GM21528 (cell line): ENCODE data around the gene GRAMD2B.
"Not testable (repeated sequence)": the region's sequence is repeated elsewhere in the genome, so short reads cannot be mapped to it uniquely, and the experiment has no call there.

Experiments used
- ATAC-seq: cut with Tn5 transposase; IDR thresholded peaks from one replicate; pipeline ENCODE4 v1.9.1; 2021; ENCODE audit warnings: mild to moderate bottlenecking, moderate library complexity; ENCODE audit not compliant: unreplicated experiment, low FRiP score

GRAMD2B gene

GRCh38 chr5:126508251-126508961 lies 85.2 kb downstream of the GRAMD2B start:
- no peak for ATAC-seq

DNA sequence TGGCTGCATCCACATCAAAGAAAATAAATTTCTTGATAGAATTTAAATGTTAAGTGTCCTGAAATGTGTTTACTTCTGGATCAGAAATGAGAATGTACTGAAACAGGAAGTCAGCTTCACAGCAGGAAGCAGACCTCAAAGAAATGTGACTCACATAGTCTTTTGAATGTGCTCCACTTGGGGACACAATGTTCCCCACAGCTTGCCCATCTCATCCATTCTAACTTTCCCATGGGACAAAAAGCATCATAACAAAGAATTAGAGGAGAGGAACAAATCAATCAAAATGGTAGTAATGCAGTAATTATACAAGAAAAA lies 85.7 kb downstream of the GRAMD2B start:
- no peak for ATAC-seq

DNA sequence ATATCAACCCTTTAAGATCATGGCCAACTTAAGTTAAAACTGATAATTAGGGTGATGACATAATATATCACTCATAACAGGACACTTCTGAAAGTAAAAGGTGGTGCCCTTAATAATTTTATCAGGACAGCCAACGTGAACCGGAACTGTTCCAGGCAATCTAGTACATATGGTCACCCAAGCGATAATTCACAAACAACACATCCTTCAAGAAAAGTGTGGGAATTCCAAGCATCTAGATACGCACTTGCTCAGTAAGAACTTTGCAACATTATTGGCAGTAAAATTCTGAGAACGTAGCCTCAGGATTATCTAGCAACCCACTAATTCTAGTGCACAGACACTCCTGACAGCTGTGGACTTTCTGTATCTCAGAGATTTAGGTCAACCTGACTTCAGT lies 86.1 kb downstream of the GRAMD2B start:
- ATAC-seq = no peak

DNA sequence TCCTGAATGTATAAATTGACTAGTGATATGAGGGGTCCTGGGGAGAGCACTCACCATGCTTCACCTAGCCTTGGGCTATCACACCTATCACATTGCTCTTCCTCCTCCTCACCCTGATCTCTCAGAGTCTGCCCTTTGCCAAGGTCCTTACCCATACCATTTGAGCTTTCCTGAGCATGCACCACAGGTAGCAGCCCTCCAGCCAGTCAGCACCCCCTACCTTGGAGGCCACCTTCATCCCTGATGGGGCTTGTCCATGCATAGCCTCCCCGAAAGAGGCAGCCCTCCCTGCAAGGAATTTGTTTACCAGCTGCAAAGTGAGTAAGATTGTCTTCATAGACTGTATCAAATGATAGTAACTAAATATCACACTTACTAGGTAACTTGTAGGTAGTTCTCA lies 88.8 kb downstream of the GRAMD2B start:
- no peak for ATAC-seq

- no peak for ATAC-seq
These were observed 89.2 kb downstream of the GRAMD2B start for GRCh38 chr5:126512451-126512850.

DNA sequence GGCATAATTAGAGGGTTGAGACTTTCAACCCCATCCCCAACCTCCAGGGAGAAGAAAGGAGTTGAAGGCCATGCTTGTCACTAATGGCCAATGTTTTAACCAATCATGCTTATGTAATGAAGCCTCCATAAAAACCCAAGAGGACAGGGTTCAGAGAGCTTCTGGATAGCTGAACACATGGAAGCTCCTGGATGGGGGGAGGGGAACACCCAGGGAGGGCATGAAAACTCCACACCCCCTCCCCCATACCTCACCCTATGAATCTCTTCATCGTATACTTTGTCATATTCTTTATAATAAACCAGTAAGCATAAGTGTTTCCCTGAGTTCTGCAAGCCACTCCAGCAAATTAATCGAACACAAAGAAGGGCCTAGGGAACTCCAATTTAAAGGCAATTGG lies 90.1 kb downstream of the GRAMD2B start:
- no peak for ATAC-seq

DNA sequence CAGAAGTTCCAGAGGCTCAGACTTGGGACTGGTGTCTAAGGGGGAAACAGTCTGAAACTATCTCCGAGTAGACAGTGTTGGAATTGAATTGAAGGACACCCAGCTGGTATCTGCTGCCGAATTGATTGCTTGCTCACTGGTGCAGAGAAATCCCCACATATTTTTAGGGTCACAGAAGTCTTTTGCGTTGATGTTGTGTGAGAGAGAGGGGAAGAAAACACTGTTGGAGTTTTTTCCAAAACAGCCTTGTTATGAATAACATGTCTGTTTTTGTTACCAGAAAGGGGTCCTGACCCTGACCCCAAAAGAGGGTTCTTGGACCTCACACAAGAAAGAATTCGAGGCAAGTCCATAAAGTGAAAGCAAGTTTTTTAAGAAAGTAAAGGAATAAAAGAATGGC lies 90.5 kb downstream of the GRAMD2B start:
- no peak for ATAC-seq

GRCh38 chr5:126514131-126514557 lies 90.9 kb downstream of the GRAMD2B start:
- ATAC-seq = no peak

GRCh38 chr5:126514558-126515141 lies 91.4 kb downstream of the GRAMD2B start:
- ATAC-seq = no peak

- ATAC-seq = no peak
These were observed 92.1 kb downstream of the GRAMD2B start for GRCh38 chr5:126515337-126515736.

- ATAC-seq = no peak
These were observed 92.9 kb downstream of the GRAMD2B start for GRCh38 chr5:126516133-126516532.

DNA sequence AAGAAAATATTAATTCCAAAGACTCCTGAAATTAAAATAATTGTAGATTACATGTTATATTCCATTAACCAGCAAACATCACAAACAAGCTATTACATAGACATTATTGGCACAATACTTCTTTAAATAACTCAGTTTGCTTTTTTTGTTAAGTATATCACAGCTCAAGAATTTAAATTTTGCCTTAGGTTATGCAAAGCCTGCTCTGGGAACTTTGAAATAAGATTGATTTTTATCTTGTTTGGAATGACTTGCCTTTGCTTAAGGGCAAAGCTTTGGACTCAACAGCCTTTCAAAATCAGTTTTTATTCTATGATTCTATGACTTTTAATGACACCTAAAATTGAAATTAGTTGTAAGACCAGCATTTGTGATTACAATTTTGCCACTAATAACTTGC lies 93.6 kb downstream of the GRAMD2B start:
- no peak for ATAC-seq

GRCh38 chr5:126519223-126519622 lies 96.0 kb downstream of the GRAMD2B start:
- ATAC-seq = not testable (repeated sequence)

DNA sequence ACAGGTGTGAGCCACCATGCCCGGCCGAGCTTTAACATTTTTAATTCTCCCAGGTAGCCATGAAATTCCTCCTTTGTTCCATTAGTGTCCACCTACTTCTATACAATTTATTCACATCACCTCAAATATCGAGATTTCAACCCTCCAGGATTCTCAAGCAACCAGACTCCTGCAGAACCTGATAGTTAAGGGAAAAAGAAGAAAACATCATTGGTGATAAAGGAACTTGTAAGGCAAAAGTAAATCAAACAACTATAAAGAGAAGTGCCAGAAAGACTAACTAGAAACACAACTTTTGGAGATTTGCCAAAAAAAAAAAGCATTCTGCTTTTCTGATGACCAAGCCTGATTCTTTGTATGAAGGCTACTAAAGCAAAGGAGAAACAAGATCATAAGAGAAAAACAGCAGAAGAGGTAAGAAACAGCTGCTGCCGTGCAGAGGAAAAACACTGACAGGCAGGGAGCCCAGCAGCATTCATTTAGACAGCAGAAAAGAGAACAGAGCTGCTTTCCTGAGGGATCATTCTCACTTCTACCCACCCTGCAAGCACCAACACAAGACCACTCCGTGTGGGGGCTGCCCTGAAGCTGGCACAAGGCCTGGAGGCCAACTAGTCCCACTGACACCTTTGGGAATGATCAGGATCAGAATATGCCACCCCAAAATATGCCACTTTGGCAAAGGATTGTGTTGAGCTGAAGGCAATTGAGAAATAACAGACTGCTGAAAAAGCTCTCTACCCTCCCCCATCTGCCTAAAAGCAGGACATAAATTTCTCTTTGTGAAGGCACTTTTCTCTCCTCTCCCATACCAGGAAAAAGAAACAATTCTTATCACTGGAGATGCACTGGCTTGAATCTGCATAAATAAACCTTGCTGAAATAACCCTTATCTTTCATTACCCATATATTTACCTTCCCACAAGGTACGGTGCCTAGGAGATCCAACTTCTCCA lies 96.7 kb downstream of the GRAMD2B start:
- ATAC-seq = no peak

- no peak for ATAC-seq
These were observed 97.4 kb downstream of the GRAMD2B start for GRCh38 chr5:126520593-126520953.

- no peak for ATAC-seq
These were observed 97.9 kb downstream of the GRAMD2B start for GRCh38 chr5:126521130-126521529.

DNA sequence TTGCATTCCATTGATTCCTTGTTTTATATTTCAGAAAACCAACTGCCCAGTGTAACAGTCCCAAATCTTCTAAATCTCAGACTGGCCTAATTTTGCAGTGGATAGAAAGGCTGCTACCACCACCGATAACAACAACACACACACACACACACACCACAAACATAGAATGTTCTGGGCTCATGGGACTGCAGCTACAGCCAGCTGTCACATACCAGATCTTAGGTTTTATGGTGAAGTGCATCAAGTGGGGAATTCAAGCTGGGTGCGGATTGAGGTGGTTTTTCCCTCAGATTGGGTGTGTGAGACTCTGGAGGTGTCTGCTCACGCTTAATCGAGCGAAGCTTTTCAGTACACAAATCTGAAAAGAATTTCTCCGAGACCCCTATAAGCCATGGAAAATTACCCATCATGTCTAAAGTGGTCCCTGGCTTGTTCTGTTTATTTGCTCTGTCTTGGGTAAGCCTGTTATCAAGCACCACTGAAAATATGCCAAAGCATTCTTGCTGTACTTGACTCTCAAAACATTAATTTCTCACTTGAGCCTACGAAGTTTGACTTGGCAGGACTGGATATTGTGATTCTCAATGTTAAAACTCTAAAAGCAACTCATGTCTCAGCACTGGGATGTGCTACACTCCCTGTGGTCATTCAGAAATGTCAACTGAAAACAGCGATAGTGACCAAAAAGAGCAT lies 100.8 kb downstream of the GRAMD2B start:
- no peak for ATAC-seq

DNA sequence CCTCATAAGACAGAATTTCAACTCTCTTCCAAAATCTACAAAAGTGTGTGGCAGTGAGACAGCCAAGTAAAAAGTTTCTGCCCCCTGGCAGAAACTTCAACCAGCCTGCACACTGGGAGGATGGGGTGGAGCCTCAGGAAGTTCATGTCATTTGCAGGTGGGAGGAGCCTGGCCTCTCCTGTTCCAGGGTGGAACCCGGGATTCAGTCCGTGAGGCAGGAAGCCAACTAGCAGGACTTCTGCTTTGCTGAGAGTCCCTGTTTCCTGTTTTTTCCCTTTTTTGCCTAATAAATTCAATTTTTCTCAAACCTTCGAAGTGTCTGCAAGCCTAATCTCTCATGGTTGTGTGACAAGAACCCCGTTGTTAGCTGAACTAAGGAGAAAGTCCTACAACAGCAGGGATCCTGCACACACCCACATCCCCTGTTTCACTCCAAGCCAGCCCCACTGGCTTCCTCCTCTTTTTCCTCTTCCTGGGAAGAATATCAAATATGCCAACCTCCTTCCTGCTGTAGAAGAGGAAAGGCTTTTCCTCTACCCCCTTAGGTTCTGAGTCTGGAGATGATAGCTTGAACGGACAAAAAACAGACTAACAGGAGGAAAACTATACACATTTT lies 102.5 kb downstream of the GRAMD2B start:
- ATAC-seq = no peak

GRCh38 chr5:126526493-126526892 lies 103.3 kb downstream of the GRAMD2B start:
- ATAC-seq = no peak

GRCh38 chr5:126527158-126527557 lies 103.9 kb downstream of the GRAMD2B start:
- ATAC-seq = no peak

GRCh38 chr5:126527892-126528291 lies 104.7 kb downstream of the GRAMD2B start:
- ATAC-seq = no peak
